Measurements from ENCODE around the gene H1-8.

Gene H1-8

GRCh38 chr3:129575997-129576384, 33.0 kb downstream of the H1-8 start:
- no peak overlapping the region for H3K4me3 ChIP-seq (ENCODE audit: control insufficient read depth, low read depth, low read length)
- no peak for TF ChIP-seq CTCF (IDR thresholded peaks at IDR 0.05; ENCODE audit: control insufficient read depth, insufficient read depth, low read depth, low read length, missing control alignments)
- no peak for DNase-seq (ENCODE audit: low read depth)

GRCh38 chr3:129576514-129577352, 33.8 kb downstream of the H1-8 start:
- H3K4me3 ChIP-seq (ENCODE audit: control insufficient read depth, low read depth, low read length), result no peak overlapping the region
- TF ChIP-seq CTCF (IDR thresholded peaks at IDR 0.05; ENCODE audit: control insufficient read depth, insufficient read depth, low read depth, low read length, missing control alignments), result no peak
- DNase-seq (ENCODE audit: low read depth), result no peak

GRCh38 chr3:129577366-129577765, 34.4 kb downstream of the H1-8 start:
- DNase-seq (ENCODE audit: low read depth), result no peak
- no peak for TF ChIP-seq CTCF (IDR thresholded peaks at IDR 0.05; ENCODE audit: control insufficient read depth, insufficient read depth, low read depth, low read length, missing control alignments)
- no peak overlapping the region for H3K4me3 ChIP-seq (ENCODE audit: control insufficient read depth, low read depth, low read length)

GRCh38 chr3:129577925-129578786, 35.2 kb downstream of the H1-8 start:
- no peak for TF ChIP-seq CTCF (IDR thresholded peaks at IDR 0.05; ENCODE audit: control insufficient read depth, insufficient read depth, low read depth, low read length, missing control alignments)
- DNase-seq (ENCODE audit: low read depth), result no peak
- no peak overlapping the region for H3K4me3 ChIP-seq (ENCODE audit: control insufficient read depth, low read depth, low read length)

- no peak for TF ChIP-seq CTCF (IDR thresholded peaks at IDR 0.05; ENCODE audit: control insufficient read depth, insufficient read depth, low read depth, low read length, missing control alignments)
- no peak for DNase-seq (ENCODE audit: low read depth)
- no peak overlapping the region for H3K4me3 ChIP-seq (ENCODE audit: control insufficient read depth, low read depth, low read length)
Observed at GRCh38 chr3:129579991-129580390, 37.0 kb downstream of the H1-8 start.

- no peak overlapping the region for H3K4me3 ChIP-seq (ENCODE audit: control insufficient read depth, low read depth, low read length)
- no peak for TF ChIP-seq CTCF (IDR thresholded peaks at IDR 0.05; ENCODE audit: control insufficient read depth, insufficient read depth, low read depth, low read length, missing control alignments)
- DNase-seq (ENCODE audit: low read depth), result no peak
Observed at GRCh38 chr3:129581623-129582022, 38.6 kb downstream of the H1-8 start.
